Measurements from ENCODE around the gene INO80.
"Not testable (repeated sequence)": the region's sequence is repeated elsewhere in the genome, so short reads cannot be mapped to it uniquely, and the experiment has no call there.

INO80 gene

GRCh38 chr15:40992241-40992741, 123.8 kb downstream of the INO80 start:
- DNase-seq, result no peak

- no peak for DNase-seq
These were observed 124.7 kb downstream of the INO80 start for GRCh38 chr15:40991355-40991754.

- DNase-seq, result no peak
These were observed 125.3 kb downstream of the INO80 start for GRCh38 chr15:40990789-40991188.

- no peak for DNase-seq
These were observed 126.0 kb downstream of the INO80 start for GRCh38 chr15:40990080-40990479.

- DNase-seq, result no peak
These were observed 127.9 kb downstream of the INO80 start for GRCh38 chr15:40988156-40988555.

GRCh38 chr15:40986820-40987219, 129.3 kb downstream of the INO80 start:
- DNase-seq, result no peak

GRCh38 chr15:40985541-40986330, 130.3 kb downstream of the INO80 start:
- no peak for DNase-seq

- DNase-seq, result no peak
These were observed 131.1 kb downstream of the INO80 start for GRCh38 chr15:40984964-40985363.

- no peak for DNase-seq
These were observed 131.7 kb downstream of the INO80 start for GRCh38 chr15:40984406-40984805.

GRCh38 chr15:40982855-40983254, 133.2 kb downstream of the INO80 start:
- DNase-seq, result no peak

- DNase-seq, result no peak
These were observed 134.9 kb downstream of the INO80 start for GRCh38 chr15:40981186-40981585.

GRCh38 chr15:40978562-40978961, 137.5 kb downstream of the INO80 start:
- DNase-seq, result no peak

GRCh38 chr15:40978141-40978540, 137.9 kb downstream of the INO80 start:
- no peak for DNase-seq

- DNase-seq, result no peak
These were observed 139.3 kb downstream of the INO80 start for GRCh38 chr15:40976819-40977218.

- DNase-seq, result no peak
These were observed 141.2 kb downstream of the INO80 start for GRCh38 chr15:40974879-40975278.

GRCh38 chr15:40969363-40969762, 146.7 kb downstream of the INO80 start:
- no peak for DNase-seq

- DNase-seq, result no peak
These were observed 147.6 kb downstream of the INO80 start for GRCh38 chr15:40968290-40969085.

- DNase-seq, result no peak
These were observed 151.4 kb downstream of the INO80 start for GRCh38 chr15:40964634-40965033.

- no peak for DNase-seq
These were observed 152.1 kb downstream of the INO80 start for GRCh38 chr15:40964006-40964405.

GRCh38 chr15:40963201-40963600, 152.9 kb downstream of the INO80 start:
- DNase-seq, result no peak

- DNase-seq, result not testable (repeated sequence)
These were observed 153.8 kb downstream of the INO80 start for GRCh38 chr15:40962317-40962716.

- not testable (repeated sequence) for DNase-seq
These were observed 154.3 kb downstream of the INO80 start for GRCh38 chr15:40961740-40962139.

GRCh38 chr15:40960925-40961324, 155.2 kb downstream of the INO80 start:
- no peak for DNase-seq

Measured in T1000 (cell line).